SK-N-SH (cell line): Measurements from ENCODE around the gene MSL3B.
A peak's percentile ranks its signal among the peaks of the same experiment; 100 is the strongest.

ENCODE experiments used
- CTCF ChIA-PET: fragments of 300-600, 350-600 bp; formaldehyde crosslinking; extraction: SDS; loops from one replicate; lab custom pipeline; 2021; lab: Yijun Ruan, JAX
- POLR2A ChIA-PET: fragments of 350-600 bp; sonication (Branson Sonifier 250); formaldehyde crosslinking; extraction: SDS; loops from one replicate; lab custom pipeline; 2020; ENCODE audit warnings: antibody characterized with exemption, inconsistent platforms; lab: Yijun Ruan, JAX
- DNase-seq: peaks from one replicate; pipeline ENCODE4 v3.0.0; 2012
- H2AFZ ChIP-seq: fragments of 200-600 bp; sonication (generic); 2 replicates; pipeline ENCODE4 v1.8.1; 2016; ENCODE audit warnings: antibody characterized with exemption, mild to moderate bottlenecking, low read depth
- H3F3A ChIP-seq: fragments of 200-600 bp; sonication (generic); replicated peaks from 2 replicates; pipeline ENCODE3; 2016; ENCODE audit warnings: antibody characterized with exemption, mild to moderate bottlenecking; ENCODE audit not compliant: insufficient read depth
- H3K27ac ChIP-seq, 2 experiments: fragments of 200-500 bp in 1 of 2; fragments of 200-600 bp in 1 of 2; sonication (Bioruptor generic) in 1 of 2; sonication (generic), shearing (Covaris generic) in 1 of 2; 2 replicates each; pipeline versions ENCODE4 v1.5.1 to v1.6.1; 2014 to 2016; ENCODE audit warnings: low read depth in 2 of 2, inconsistent platforms in 1 of 2, low read length in 1 of 2, mild to moderate bottlenecking in 1 of 2, mixed read lengths in 1 of 2
- H3K27me3 ChIP-seq: fragments of 200-600 bp; sonication (generic), shearing (Covaris generic); 2 replicates; pipeline ENCODE4 v1.6.1; 2016; ENCODE audit warnings: mixed run types; ENCODE audit not compliant: insufficient read depth
- H3K36me3 ChIP-seq, 2 experiments: fragments of 200-500 bp in 1 of 2; fragments of 200-600 bp in 1 of 2; sonication (Bioruptor generic) in 1 of 2; sonication (generic) in 1 of 2; replicated peaks in 1 of 2; 2 replicates each; pipeline versions ENCODE3 to v1.5.1; 2014 to 2016; ENCODE audit warnings: low read length in 1 of 2, mild to moderate bottlenecking in 1 of 2; ENCODE audit not compliant: insufficient read depth in 2 of 2, control insufficient read depth in 1 of 2
- H3K4me1 ChIP-seq, 2 experiments: fragments of 200-500 bp in 1 of 2; fragments of 200-600 bp in 1 of 2; sonication (Bioruptor generic) in 1 of 2; sonication (generic), shearing (Covaris generic) in 1 of 2; 2 replicates each; pipeline versions ENCODE4 v1.5.1 to v1.6.1; 2014 to 2016; ENCODE audit warnings: low read depth in 1 of 2, low read length in 1 of 2, mixed run types in 1 of 2; ENCODE audit not compliant: insufficient read depth in 2 of 2, control insufficient read depth in 1 of 2
- H3K4me2 ChIP-seq: fragments of 200-600 bp; sonication (generic), shearing (Covaris generic); 2 replicates; pipeline ENCODE4 v1.6.1; 2017; ENCODE audit warnings: mixed run types
- H3K4me3 ChIP-seq, 2 experiments: fragments of 200-500 bp in 1 of 2; fragments of 200-600 bp in 1 of 2; sonication (Bioruptor generic) in 1 of 2; sonication (generic), shearing (Covaris generic) in 1 of 2; 2 replicates each; pipeline versions ENCODE4 v1.5.1 to v1.8.1; 2014 to 2016; ENCODE audit warnings: low read depth in 2 of 2, inconsistent platforms in 1 of 2, low read length in 1 of 2, mild to moderate bottlenecking in 1 of 2, mixed read lengths in 1 of 2, moderate library complexity in 1 of 2
- H3K79me2 ChIP-seq: fragments of 200-600 bp; sonication (generic); 2 replicates; pipeline ENCODE4 v1.8.1; 2017; ENCODE audit warnings: mild to moderate bottlenecking; ENCODE audit not compliant: insufficient read depth
- H3K9ac ChIP-seq: fragments of 200-600 bp; sonication (generic); 2 replicates; pipeline ENCODE4 v1.6.1; 2017; ENCODE audit warnings: mixed run types
- H3K9me2 ChIP-seq: fragments of 200-600 bp; sonication (generic); 2 replicates; pipeline ENCODE4 v1.6.1; 2017; ENCODE audit warnings: mixed run types
- H3K9me3 ChIP-seq: fragments of 200-600 bp; sonication (generic); 2 replicates; pipeline ENCODE4 v1.6.1; 2017; ENCODE audit warnings: mixed run types, mild to moderate bottlenecking, moderate library complexity
- H4K20me1 ChIP-seq: fragments of 200-600 bp; sonication (generic); 2 replicates; pipeline ENCODE4 v1.6.1; 2017; ENCODE audit warnings: mild to moderate bottlenecking, mixed run types; ENCODE audit not compliant: insufficient read depth
- CHD2 ChIP-seq: fragments of 150-350 bp; IDR thresholded peaks from 2 replicates; pipeline ENCODE4 v1.6.1; 2018; ENCODE audit warnings: low read length; ENCODE audit not compliant: partially characterized antibody
- ELF1 ChIP-seq: IDR thresholded peaks from 2 replicates; pipeline ENCODE4 v1.4.0; 2012
- EP300 ChIP-seq, 2 experiments: IDR thresholded peaks; 2 replicates each; pipeline versions ENCODE4 v1.4.0 to v1.6.1; 2012; ENCODE audit warnings: borderline replicate concordance in 1 of 2, low read depth in 1 of 2, low read length in 1 of 2
- FOSL2 ChIP-seq: IDR thresholded peaks from 2 replicates; pipeline ENCODE4 v1.4.0; 2012; ENCODE audit warnings: low read depth, mild to moderate bottlenecking, moderate library complexity, borderline replicate concordance
- FOXM1 ChIP-seq: IDR thresholded peaks from 2 replicates; pipeline ENCODE4 v1.4.0; 2012; ENCODE audit warnings: low read depth, mild to moderate bottlenecking
- GABPA ChIP-seq: IDR thresholded peaks from 2 replicates; pipeline ENCODE4 v1.4.0; 2012; ENCODE audit warnings: low read depth, mild to moderate bottlenecking
- MXI1 ChIP-seq: IDR thresholded peaks from 2 replicates; pipeline ENCODE4 v1.6.1; 2012; ENCODE audit warnings: mild to moderate bottlenecking, low read depth, low read length, improper control_type of control experiment
- NFIC ChIP-seq: IDR thresholded peaks from 2 replicates; pipeline ENCODE4 v1.4.0; 2012; ENCODE audit warnings: borderline replicate concordance
- NRF1 ChIP-seq: IDR thresholded peaks from 2 replicates; pipeline ENCODE4 v1.6.1; 2012; ENCODE audit warnings: low read depth, mild to moderate bottlenecking, low read length
- POLR2AphosphoS5 ChIP-seq: IDR thresholded peaks from 2 replicates; pipeline ENCODE4 v1.6.1; 2012; ENCODE audit warnings: low read depth, low read length
- RCOR1 ChIP-seq: fragments of 150-350 bp; IDR thresholded peaks from 2 replicates; pipeline ENCODE4 v1.6.1; 2017; ENCODE audit warnings: antibody characterized with exemption, low read length
- RFX5 ChIP-seq: IDR thresholded peaks from 2 replicates; pipeline ENCODE4 v1.6.1; 2012; ENCODE audit warnings: mild to moderate bottlenecking, improper control_type of control experiment, low read length
- SIN3A ChIP-seq: IDR thresholded peaks from 2 replicates; pipeline ENCODE4 v1.6.1; 2012; ENCODE audit warnings: low read depth, mild to moderate bottlenecking, low read length, moderate library complexity, borderline replicate concordance
- TAF1 ChIP-seq: IDR thresholded peaks from 2 replicates; pipeline ENCODE4 v1.6.1; 2012; ENCODE audit warnings: low read depth, mild to moderate bottlenecking, low read length, moderate library complexity, borderline replicate concordance
- TCF12 ChIP-seq: IDR thresholded peaks from 2 replicates; pipeline ENCODE4 v1.4.0; 2012
- YY1 ChIP-seq: IDR thresholded peaks from 2 replicates; pipeline ENCODE4 v1.4.0; 2012; ENCODE audit warnings: low read depth, mild to moderate bottlenecking
- WGBS: methylation state at CpG from one replicate; pipeline ENCODE4 v1.1.6; 2017; ENCODE audit warnings: low lambda C conversion rate; 5-methylcytosine and 5-hydroxymethylcytosine counted together
- TF ChIP-seq, protein P1 (sequence below): IDR thresholded peaks from 2 replicates; pipeline ENCODE4 v1.4.0; 2012; ENCODE audit warnings: low read depth, borderline replicate concordance
- TF ChIP-seq, protein P2 (sequence below): fragments of 150-350 bp; IDR thresholded peaks from 2 replicates; pipeline ENCODE4 v1.6.1; 2017; ENCODE audit warnings: antibody characterized with exemption, low read length, low read depth, borderline replicate concordance
- TF ChIP-seq, protein P3 (sequence below): fragments of 150-350 bp; IDR thresholded peaks from 2 replicates; pipeline ENCODE4 v1.6.1; 2016; ENCODE audit warnings: mild to moderate bottlenecking, low read depth, low read length
- TF ChIP-seq, protein P4 (sequence below): IDR thresholded peaks from 2 replicates; pipeline ENCODE4 v1.4.0; 2012; ENCODE audit warnings: low read depth

MSL3B gene

DNA sequence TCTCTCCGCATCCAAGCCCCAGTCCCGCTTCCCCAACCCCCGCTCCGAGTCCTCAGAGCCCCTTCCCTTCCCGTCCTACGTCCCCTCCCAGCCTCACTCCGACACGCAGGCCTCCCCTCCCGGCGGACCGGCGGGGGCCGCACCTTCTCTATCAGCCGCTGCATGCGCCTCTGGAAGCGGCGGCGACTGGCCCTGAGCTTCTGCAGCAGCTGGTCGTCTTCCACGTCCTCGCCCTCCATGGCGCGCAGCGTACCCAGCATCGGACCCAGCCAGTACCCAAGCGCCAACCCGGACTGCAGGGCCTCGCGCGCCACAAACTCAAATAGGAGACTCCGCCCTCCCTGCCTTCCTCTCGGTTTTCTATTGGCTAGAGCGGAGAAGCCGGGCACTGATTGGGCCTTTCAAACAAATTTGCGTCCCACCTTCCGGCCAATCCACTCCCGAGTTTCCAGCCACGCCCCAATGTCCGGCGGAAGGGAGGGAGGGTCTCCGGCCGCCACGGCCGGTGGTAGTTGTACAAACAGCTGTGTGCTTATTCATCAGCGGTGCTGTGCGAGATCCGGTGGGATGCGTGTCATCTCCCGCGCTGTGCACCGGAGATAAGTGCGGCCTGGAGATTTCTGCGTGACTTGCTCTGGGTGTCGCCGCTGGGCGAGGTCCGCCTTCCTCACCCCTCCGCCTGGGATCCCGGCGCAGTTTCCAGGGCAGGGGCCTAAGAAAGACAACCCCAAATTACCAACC, 13.8 kb downstream of the MSL3B start, which contains the start of gene HJURP:
HJURP (minus strand) TSS at position 295 of the 741 bp plus-strand sequence; CDS start at position 260, 35 bp downstream.
- H3K4me1 ChIP-seq, result peaks cover 11 to 20% of the 10 kb centered on the region in 2 experiments; a peak in 2 of 4 replicates
- ChIA-PET CTCF (interaction anchor here (0.7 to 1.5 kb wide), 2 partner anchors 10 to 20 kb away, joined by 3 read pairs; no protein-coding TSS in a partner anchor), POLR2A (interaction anchor here (0.7 kb wide), 3 partner anchors 13 to 1304 kb away, joined by 3 read pairs; no protein-coding TSS in a partner anchor)
- H3K27me3 ChIP-seq, result no peaks in the 10 kb centered on the region
- H4K20me1 ChIP-seq, result peaks cover 19% of the 10 kb centered on the region; the same call in 1 of the 2 replicates
- peak within 1 kb of the TSS; percentile 63 to 86 for H3K27ac ChIP-seq
- H3K9me2 ChIP-seq, result no peaks in the 10 kb centered on the region
- peak within 1 kb of the TSS; percentile 88 for H3K9ac ChIP-seq
- H3K36me3 ChIP-seq, result peaks cover 10 to 21% of the 10 kb centered on the region in 2 experiments
- TF ChIP-seq NFIC, result no peak
- TF ChIP-seq ELF1, result no peak
- TF ChIP-seq FOXM1, result peak; percentile 99
- peak; percentile 98; the same call in 1 of the 2 replicates for TF ChIP-seq SIN3A
- no peak for TF ChIP-seq FOSL2
- TF ChIP-seq, protein P1, sequence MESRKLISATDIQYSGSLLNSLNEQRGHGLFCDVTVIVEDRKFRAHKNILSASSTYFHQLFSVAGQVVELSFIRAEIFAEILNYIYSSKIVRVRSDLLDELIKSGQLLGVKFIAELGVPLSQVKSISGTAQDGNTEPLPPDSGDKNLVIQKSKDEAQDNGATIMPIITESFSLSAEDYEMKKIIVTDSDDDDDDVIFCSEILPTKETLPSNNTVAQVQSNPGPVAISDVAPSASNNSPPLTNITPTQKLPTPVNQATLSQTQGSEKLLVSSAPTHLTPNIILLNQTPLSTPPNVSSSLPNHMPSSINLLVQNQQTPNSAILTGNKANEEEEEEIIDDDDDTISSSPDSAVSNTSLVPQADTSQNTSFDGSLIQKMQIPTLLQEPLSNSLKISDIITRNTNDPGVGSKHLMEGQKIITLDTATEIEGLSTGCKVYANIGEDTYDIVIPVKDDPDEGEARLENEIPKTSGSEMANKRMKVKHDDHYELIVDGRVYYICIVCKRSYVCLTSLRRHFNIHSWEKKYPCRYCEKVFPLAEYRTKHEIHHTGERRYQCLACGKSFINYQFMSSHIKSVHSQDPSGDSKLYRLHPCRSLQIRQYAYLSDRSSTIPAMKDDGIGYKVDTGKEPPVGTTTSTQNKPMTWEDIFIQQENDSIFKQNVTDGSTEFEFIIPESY, result no peak
- TF ChIP-seq YY1, result 0 out of 2 replicates have a peak, but pooled peaks have one; percentile 41
- TF ChIP-seq POLR2AphosphoS5, result peak; percentile 89
- peak; percentile 69 for TF ChIP-seq CHD2
- peak; percentile 82 for TF ChIP-seq GABPA
- TF ChIP-seq, protein P2, sequence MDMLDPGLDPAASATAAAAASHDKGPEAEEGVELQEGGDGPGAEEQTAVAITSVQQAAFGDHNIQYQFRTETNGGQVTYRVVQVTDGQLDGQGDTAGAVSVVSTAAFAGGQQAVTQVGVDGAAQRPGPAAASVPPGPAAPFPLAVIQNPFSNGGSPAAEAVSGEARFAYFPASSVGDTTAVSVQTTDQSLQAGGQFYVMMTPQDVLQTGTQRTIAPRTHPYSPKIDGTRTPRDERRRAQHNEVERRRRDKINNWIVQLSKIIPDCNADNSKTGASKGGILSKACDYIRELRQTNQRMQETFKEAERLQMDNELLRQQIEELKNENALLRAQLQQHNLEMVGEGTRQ, result no peak
- peak; percentile 94 for TF ChIP-seq MXI1
- TF ChIP-seq TCF12, result peak; percentile 29; the same call in 1 of the 2 replicates
- TF ChIP-seq TAF1, result peak; percentile 87
- peak; percentile 12 to 27; a peak in 1 of 4 replicates for TF ChIP-seq EP300 (IDR thresholded peaks at IDR 0.05; ENCODE audit: borderline replicate concordance in 1 of 2, low read depth in 1 of 2, low read length in 1 of 2)
- TF ChIP-seq, protein P3, sequence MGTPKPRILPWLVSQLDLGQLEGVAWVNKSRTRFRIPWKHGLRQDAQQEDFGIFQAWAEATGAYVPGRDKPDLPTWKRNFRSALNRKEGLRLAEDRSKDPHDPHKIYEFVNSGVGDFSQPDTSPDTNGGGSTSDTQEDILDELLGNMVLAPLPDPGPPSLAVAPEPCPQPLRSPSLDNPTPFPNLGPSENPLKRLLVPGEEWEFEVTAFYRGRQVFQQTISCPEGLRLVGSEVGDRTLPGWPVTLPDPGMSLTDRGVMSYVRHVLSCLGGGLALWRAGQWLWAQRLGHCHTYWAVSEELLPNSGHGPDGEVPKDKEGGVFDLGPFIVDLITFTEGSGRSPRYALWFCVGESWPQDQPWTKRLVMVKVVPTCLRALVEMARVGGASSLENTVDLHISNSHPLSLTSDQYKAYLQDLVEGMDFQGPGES, result peak; percentile 53
- TF ChIP-seq RCOR1, result no peak
- TF ChIP-seq, protein P4, sequence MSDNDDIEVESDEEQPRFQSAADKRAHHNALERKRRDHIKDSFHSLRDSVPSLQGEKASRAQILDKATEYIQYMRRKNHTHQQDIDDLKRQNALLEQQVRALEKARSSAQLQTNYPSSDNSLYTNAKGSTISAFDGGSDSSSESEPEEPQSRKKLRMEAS, result peak; percentile 76; the same call in 1 of the 2 replicates
- TF ChIP-seq NRF1, result no peak
- 0 out of 2 replicates have a peak, but pooled peaks have one; percentile 52 for TF ChIP-seq RFX5
- peak within 1 kb of the TSS; percentile 99 for H2AFZ ChIP-seq
- peak; percentile 99 for DNase-seq
- H3F3A ChIP-seq, result peaks cover 3% of the 10 kb centered on the region
- peak within 1 kb of the TSS; percentile 92 to 93 for H3K4me3 ChIP-seq
- peaks cover 50% of the 10 kb centered on the region for H3K79me2 ChIP-seq
- H3K4me2 ChIP-seq, result peak within 1 kb of the TSS; percentile 96
- WGBS, result 2% methylated on average over 51 of the region's 60 CpGs
- no peaks in the 10 kb centered on the region for H3K9me3 ChIP-seq
